Thoracic aorta (tissue), 2 donors: ENCODE results near the gene IGF1R. TPM values are rescaled to one million over a fixed set of nuclear protein-coding genes. Genes with fewer than 3 reads are reported as not detected.
A peak's percentile ranks its signal among the peaks of the same experiment; 100 is the strongest.

Experiments used
- ATAC-seq: fragments of 150-250 bp; one replicate; pipeline ENCODE4 v1.8.0; 2017; ENCODE audit warnings: low read depth; ENCODE audit not compliant: insufficient number of reproducible peaks, low FRiP score
- DNase-seq: peaks from one replicate; pipeline ENCODE4 v3.0.0-alpha.2; 2020; ENCODE audit warnings: low spot score
- H3K27ac ChIP-seq, 2 donors: fragments of 200-600 bp; sonication (generic); 1 replicate in 1 of 2; 2 replicates in 1 of 2; pipeline ENCODE4 v1.5.1; 2016; ENCODE audit warnings: mild to moderate bottlenecking in 2 of 2, moderate library complexity in 2 of 2
- H3K27me3 ChIP-seq: fragments of 200-600 bp; sonication (generic); replicated peaks from 2 replicates; pipeline ENCODE4 v1.6.0; 2016; ENCODE audit warnings: mild to moderate bottlenecking; ENCODE audit not compliant: insufficient read depth
- H3K36me3 ChIP-seq: fragments of 200-600 bp; sonication (generic); one replicate; pipeline ENCODE4 v1.5.1; 2016
- H3K4me1 ChIP-seq, 2 donors: fragments of 200-600 bp; sonication (generic); 1 replicate in 1 of 2; 2 replicates in 1 of 2; pipeline versions ENCODE4 v1.5.1 to v1.6.0; 2016; ENCODE audit warnings: low read depth in 2 of 2, mild to moderate bottlenecking in 1 of 2; ENCODE audit not compliant: control insufficient read depth in 1 of 2
- H3K4me3 ChIP-seq: fragments of 200-600 bp; sonication (generic); 2 replicates; pipeline ENCODE4 v1.5.1; 2016; ENCODE audit warnings: mild to moderate bottlenecking
- H3K9me3 ChIP-seq: fragments of 200-600 bp; sonication (generic); 2 replicates; pipeline ENCODE4 v1.5.1; 2016
- total RNA-seq, 2 donors: library from RNA; depleted of rRNA; stranded (reverse); fragments of >200 nt; gene quantifications; one replicate each; pipeline versions ENCODE4 v1.1.0 to v1.2.3, GENCODE V29; 2016
- TF ChIP-seq, protein P1 (sequence below): fragments of 200-600 bp; sonication (generic); IDR thresholded peaks from one replicate; pipeline ENCODE4 v1.5.1; 2019; ENCODE audit warnings: antibody characterized with exemption

The IGF1R gene
- total RNA-seq, 2 donors from 2014 or later, result 127 to 159 TPM

DNA sequence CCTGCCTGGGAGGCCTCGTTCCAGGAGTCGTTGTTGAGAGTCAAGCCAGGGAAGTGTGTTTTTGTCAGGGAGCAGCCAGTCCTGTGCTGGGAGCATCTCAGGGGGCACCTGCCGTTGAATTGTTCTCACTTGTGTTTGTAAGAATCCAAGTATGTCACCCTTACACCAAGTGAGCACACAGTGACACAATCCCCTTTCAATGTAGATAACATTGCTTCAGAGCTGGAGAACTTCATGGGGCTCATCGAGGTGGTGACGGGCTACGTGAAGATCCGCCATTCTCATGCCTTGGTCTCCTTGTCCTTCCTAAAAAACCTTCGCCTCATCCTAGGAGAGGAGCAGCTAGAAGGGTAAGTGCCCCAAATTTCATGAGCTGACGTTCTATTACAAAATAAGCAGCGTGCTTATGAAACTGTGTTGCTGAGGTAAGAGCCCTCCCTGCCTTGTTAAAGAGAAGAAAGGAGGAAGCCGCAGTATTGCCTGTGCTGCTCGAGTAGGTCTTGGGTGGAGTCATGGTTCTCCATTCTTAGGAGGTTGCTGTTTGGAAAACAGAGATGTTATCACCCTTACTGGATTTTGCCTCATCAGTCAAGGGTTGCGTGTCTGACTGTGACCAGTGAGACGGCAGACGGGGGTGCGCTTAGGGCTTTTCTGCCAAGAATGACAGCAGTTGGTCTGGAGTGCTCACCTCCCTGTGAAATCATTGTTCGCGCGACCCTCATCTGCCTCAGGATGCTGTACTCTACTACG lies 251.1 kb downstream of the IGF1R start:
- Histone ChIP-seq H3K4me1 (peaks cover 24 to 71% of the 10 kb centered on the region in 2 donors), H3K4me3 (no peak overlapping the region), H3K36me3 (no peaks in the 10 kb centered on the region), H3K27me3 (no peaks in the 10 kb centered on the region), H3K9me3 (no peaks in the 10 kb centered on the region), H3K27ac (peak overlapping the region; percentile 17 to 23)
- TF ChIP-seq, protein P1, sequence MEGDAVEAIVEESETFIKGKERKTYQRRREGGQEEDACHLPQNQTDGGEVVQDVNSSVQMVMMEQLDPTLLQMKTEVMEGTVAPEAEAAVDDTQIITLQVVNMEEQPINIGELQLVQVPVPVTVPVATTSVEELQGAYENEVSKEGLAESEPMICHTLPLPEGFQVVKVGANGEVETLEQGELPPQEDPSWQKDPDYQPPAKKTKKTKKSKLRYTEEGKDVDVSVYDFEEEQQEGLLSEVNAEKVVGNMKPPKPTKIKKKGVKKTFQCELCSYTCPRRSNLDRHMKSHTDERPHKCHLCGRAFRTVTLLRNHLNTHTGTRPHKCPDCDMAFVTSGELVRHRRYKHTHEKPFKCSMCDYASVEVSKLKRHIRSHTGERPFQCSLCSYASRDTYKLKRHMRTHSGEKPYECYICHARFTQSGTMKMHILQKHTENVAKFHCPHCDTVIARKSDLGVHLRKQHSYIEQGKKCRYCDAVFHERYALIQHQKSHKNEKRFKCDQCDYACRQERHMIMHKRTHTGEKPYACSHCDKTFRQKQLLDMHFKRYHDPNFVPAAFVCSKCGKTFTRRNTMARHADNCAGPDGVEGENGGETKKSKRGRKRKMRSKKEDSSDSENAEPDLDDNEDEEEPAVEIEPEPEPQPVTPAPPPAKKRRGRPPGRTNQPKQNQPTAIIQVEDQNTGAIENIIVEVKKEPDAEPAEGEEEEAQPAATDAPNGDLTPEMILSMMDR, result no peak
- DNase-seq (no peak), ATAC-seq (no peak)

DNA sequence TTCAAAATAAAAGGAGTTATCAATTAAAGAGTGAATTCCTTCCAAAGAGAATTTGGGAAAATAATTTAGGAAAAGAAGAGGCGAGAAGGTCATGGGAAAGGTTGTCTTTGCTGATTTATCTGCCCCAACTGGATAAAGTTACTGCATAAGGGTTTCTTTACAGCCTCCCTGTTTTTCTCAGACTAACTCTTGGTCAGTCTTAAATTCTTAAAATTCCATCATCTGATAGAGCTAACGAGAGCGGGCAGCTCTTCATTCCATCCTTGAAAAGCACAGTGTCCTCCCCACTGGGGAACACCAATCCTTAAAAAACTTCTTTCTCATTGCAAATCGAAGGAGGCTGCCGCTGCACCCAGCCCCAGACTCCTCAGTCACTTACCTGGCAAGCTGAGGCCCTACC lies 252.0 kb downstream of the IGF1R start:
- Histone ChIP-seq H3K27ac (peak overlapping the region in 1 of 2 donors; percentile 3), H3K9me3 (no peaks in the 10 kb centered on the region), H3K4me1 (peaks cover 23 to 76% of the 10 kb centered on the region in 2 donors), H3K27me3 (no peaks in the 10 kb centered on the region), H3K36me3 (no peaks in the 10 kb centered on the region), H3K4me3 (no peak overlapping the region)
- DNase-seq, result no peak
- no peak for ATAC-seq
- TF ChIP-seq, protein P1, result no peak

DNA sequence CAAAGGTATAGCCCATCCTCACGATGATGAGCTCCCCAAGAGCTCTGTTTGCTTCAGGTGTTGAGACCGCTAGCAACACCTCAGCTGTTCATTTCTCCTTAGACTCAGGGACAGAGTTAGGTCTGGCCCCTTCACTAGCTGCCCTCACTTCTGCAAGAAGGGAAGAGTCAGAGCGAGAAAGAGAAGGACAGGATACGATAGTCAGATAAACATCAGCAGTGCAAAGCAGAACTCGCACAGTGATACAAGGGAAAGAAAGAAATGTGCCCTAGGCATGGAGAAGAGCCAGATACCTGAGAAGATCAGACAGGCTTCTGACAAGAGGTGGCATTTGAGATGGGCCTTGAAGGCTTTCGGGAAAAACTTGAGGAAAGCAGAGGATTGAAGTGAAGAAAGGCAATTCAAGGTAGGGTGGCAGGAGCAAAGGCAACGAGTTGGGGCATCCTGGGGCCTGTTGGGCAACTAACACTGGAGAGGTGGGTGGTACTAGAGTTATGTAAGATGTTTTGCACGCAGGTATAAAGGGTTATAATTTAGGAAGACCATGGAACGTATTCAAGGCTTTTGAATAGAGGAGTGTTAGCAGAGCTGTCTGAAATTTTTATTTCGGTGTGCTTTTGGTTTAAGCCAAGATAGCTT lies 253.2 kb downstream of the IGF1R start:
- Histone ChIP-seq H3K4me1 (peaks cover 29 to 79% of the 10 kb centered on the region in 2 donors), H3K9me3 (no peaks in the 10 kb centered on the region), H3K27ac (peak overlapping the region; percentile 8 to 41), H3K4me3 (no peak overlapping the region), H3K27me3 (no peaks in the 10 kb centered on the region), H3K36me3 (no peaks in the 10 kb centered on the region)
- ATAC-seq (no peak), DNase-seq (no peak)
- TF ChIP-seq, protein P1, result no peak

DNA sequence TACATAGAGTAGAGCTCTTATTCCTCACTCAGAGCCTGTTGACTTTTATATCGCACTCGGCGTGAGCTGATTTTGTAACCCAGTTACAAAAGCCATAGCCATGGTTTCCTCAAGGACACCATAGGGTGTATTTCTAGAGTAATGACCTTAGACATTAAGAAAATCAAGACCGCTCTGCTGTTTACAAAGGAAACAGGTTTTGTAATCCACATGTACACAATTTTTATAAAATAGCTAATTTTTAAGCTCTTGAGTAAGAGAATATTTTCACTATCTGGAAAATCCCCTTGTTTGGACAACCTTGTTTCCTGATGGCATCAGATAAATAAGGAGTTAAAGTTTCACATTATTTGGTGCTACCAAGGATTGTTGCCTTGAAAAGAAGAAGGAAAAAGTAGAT lies 254.6 kb downstream of the IGF1R start:
- Histone ChIP-seq H3K9me3 (no peaks in the 10 kb centered on the region), H3K27me3 (no peaks in the 10 kb centered on the region), H3K4me3 (no peak overlapping the region), H3K4me1 (peaks cover 28 to 79% of the 10 kb centered on the region in 2 donors), H3K27ac (peak overlapping the region in 1 of 2 donors; percentile 15), H3K36me3 (no peaks in the 10 kb centered on the region)
- no peak for ATAC-seq
- DNase-seq, result no peak
- TF ChIP-seq, protein P1, result no peak

DNA sequence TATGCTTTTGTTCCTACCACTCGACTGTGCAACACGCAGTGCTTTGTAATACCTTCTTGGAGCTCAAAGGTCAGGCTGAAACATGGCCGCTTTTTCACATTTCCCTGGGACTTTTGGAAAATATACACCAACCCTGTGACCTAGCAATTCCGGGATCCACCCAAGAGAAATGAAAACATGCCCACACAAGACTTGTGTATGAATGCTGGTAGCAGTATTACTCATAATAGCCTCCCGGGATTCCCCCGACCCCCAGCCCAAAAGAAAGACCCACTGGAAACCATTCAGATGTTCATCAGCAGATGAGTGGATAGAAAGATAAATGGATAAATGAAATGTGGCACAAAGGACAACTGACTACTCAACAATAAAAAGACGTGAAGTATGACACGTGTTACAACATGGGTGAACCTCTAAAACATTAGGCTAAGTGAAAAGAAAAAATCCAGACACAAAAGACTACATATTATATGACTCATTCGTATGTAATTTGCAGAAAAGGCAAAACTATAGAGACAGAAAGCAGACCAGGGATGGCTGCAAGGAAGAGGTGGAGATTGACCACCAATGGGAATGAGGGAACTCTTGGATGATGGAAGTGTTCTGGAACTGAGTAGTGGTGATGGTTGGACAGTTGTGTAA lies 255.2 kb downstream of the IGF1R start:
- Histone ChIP-seq H3K36me3 (peaks cover under 1% of the 10 kb centered on the region), H3K4me1 (peaks cover 23 to 79% of the 10 kb centered on the region in 2 donors), H3K27me3 (no peaks in the 10 kb centered on the region), H3K4me3 (no peak overlapping the region), H3K9me3 (no peaks in the 10 kb centered on the region), H3K27ac (peak overlapping the region; percentile 15 to 31)
- TF ChIP-seq, protein P1, result no peak
- DNase-seq (no peak), ATAC-seq (no peak)
